Stomach smooth muscle (tissue), 2 donors: Measurements from ENCODE around the gene C16orf74.

Experiments
- H3K27ac ChIP-seq: one replicate; pipeline ENCODE4 v1.7.0; 2013; ENCODE audit warnings: mild to moderate bottlenecking, low read length, inconsistent platforms
- H3K27me3 ChIP-seq, 2 donors: one replicate each; pipeline ENCODE4 v1.7.0; 2013; ENCODE audit warnings: low read length in 2 of 2; ENCODE audit not compliant: insufficient read depth in 2 of 2, control insufficient read depth in 1 of 2
- H3K36me3 ChIP-seq, 2 donors: one replicate each; pipeline ENCODE4 v1.7.0; 2013; ENCODE audit warnings: low read length in 2 of 2; ENCODE audit not compliant: control insufficient read depth in 2 of 2, insufficient read depth in 2 of 2
- H3K4me1 ChIP-seq: one replicate; pipeline ENCODE4 v1.7.0; 2013; ENCODE audit warnings: low read length; ENCODE audit not compliant: control insufficient read depth, insufficient read depth
- H3K4me3 ChIP-seq, 2 donors: one replicate each; pipeline ENCODE4 v1.7.0; 2013; ENCODE audit warnings: low read length in 2 of 2
- H3K9ac ChIP-seq, 2 donors: one replicate each; pipeline ENCODE4 v1.7.0; 2013; ENCODE audit warnings: low read length in 2 of 2, mild to moderate bottlenecking in 1 of 2
- H3K9me3 ChIP-seq, 2 donors: one replicate each; pipeline ENCODE4 v1.7.0; 2013; ENCODE audit warnings: low read length in 2 of 2; ENCODE audit not compliant: control insufficient read depth in 2 of 2
- donor health status: healthy.
- donor health status: Pancreatic carcinoma.

Gene C16orf74

DNA sequence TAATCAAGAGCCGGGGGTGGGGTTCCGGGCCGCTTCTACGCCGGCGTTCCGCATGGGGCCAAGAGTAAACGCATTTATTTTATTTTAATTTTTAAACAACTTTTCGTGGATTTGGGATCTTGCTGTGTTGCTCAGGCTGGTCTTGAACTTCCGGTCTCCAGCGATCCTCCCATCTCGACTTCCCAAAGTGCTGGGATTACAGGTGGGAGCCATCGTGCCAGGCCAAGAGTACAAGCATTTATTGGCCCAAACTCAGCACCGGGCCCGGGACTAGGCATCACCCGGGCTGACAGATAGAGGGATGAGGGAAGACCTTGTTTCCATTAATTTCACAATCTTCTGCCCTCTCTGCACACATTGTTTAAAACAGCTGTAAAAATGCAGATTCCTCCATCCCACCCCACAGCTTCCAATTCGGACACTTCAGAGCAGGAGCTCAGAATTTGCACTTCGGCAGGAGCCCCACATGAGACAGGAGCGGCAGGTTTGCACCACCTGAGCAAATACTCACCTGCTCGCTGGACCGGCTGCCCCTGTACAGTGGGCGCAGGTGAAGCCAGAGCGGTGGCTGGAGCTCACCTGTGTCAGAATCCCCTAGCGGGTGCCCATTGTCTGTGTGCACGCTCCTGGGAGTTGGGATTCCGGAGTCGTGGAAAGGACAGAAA is 61.5 kb downstream of the C16orf74 start:
- H3K9me3 ChIP-seq, result no peaks in the 10 kb centered on the region
- H3K27me3 ChIP-seq, result peaks cover 0 to 6% of the 10 kb centered on the region in 2 donors
- H3K36me3 ChIP-seq, result no peaks in the 10 kb centered on the region
- peaks cover 12% of the 10 kb centered on the region for H3K4me1 ChIP-seq
- peak overlapping the region; percentile 21 to 63 for H3K4me3 ChIP-seq
- H3K27ac ChIP-seq, result no peak overlapping the region
- no peak overlapping the region for H3K9ac ChIP-seq

DNA sequence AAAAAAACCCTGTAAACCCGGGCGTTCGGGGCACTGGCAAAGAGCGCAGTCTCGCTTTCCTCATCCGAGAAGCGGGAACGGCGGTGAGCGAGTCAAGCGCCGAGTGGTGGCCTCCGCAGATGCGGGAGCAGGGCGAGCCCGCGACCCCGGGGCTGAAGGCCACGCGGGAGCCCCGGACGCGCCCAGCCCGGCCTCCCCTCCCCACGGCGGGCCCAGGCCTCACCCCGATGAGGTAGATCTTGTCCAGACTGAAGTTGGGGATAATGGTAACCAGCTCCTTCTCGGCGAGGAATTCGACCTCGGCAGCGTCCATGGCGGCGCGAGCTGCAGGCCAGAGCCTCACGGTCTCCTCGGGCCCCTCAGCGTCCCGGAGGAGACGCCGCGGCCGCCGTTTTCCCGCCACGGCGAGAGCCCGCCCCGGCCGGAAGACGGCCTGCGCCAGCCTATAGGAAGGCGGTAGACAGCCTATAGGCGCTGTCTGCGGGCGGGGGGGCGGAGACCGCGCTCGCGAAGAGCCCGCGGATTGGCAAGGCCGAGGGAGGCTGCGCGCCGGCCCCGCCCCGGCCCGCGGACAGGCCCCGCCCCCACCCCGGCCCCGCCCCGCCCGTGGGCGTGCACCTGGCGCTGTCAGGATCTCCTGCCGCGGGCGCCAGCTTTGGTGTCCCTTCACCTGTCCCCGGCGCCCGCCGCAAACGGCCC is 62.2 kb downstream of the C16orf74 start, which contains the start of gene GINS2:
TSS of gene GINS2 (minus strand) at position 369 of the 699 bp plus-strand sequence. CDS start at position 313, 56 bp downstream.
- Histone ChIP-seq H3K4me3 (peak within 1 kb of the TSS; percentile 75 to 78), H3K9me3 (no peaks in the 10 kb centered on the region), H3K9ac (peak within 1 kb of the TSS; percentile 21 to 45), H3K27ac (no peak within 1 kb of the TSS), H3K4me1 (peaks cover 12% of the 10 kb centered on the region), H3K27me3 (peaks cover 0 to 6% of the 10 kb centered on the region in 2 donors), H3K36me3 (no peaks in the 10 kb centered on the region)

DNA sequence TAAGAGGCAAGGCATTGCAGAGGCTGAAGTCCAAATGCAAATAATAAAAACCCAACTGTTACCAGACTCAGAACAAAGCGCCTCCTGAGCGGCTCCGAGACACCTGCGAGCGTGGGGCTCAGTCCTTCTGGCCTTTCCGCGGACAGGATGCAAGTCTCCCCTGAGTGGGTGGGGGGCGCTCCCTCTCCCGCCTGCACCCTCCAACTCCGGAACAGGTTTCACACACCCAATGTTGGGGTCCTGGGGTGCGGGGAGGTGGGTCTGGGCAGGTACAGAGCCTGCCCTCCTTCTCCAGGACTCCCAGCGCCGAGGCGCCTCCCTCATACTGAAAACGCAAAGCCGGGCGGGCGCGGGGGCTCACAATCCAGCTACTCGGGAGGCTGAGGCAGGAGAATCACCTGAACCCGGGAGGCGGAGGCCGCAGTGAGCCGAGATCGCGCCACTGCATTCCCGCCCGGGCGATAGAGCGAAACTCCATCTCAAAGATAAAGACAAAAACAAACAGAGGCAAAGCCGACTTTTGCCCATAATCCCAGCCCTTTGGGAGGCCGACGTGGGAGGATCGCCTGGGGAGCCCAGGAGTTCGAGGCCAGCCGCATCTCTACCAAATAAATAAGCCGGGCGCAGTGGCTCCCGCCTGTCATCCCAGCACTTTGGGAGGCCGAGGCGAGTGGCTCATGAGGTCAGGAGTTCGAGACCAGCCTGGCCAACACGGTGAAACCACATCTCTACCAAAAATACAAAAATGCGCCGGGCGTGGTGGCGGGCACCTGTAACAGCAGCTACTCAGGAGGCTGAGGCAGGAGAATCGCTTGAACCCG is 63.0 kb downstream of the C16orf74 start:
- no peak overlapping the region for H3K9ac ChIP-seq
- peak overlapping the region; percentile 75 to 78 for H3K4me3 ChIP-seq
- H3K27me3 ChIP-seq, result peaks cover 0 to 6% of the 10 kb centered on the region in 2 donors
- no peaks in the 10 kb centered on the region for H3K9me3 ChIP-seq
- H3K4me1 ChIP-seq, result peaks cover 12% of the 10 kb centered on the region
- no peaks in the 10 kb centered on the region for H3K36me3 ChIP-seq
- no peak overlapping the region for H3K27ac ChIP-seq

DNA sequence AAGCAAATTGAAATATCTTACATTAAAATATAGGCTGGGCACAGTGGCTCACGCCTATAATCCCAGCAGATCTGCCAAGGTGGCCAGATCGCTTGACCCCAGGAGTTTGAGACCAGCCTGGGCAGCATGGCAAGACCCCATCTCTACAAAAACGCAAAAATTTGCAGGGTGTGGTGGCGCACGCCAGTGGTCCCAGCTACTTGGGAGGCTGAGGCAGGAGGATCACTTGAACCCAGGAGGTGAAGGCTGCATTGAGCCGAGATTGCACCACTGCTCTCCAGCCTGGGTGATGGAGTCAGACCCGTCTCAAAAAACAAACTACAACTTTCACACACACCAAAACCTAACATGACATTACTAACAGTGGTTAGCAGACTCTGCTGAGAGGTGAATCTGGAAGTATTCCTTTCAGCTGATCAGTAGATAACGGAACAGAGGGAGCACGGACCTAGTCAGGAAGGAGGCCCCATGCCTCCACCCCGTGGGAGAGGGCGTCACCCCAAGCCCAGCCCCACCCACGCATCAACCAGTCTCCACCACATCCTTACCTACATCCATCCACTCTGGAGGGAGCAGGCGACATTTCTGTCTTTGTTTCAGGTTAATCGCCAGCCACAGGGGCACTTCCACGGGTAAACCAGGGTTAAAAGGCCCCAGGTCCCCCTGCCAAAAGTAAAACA is 63.8 kb downstream of the C16orf74 start:
- peaks cover 12% of the 10 kb centered on the region for H3K4me1 ChIP-seq
- peaks cover 0 to 6% of the 10 kb centered on the region in 2 donors for H3K27me3 ChIP-seq
- H3K36me3 ChIP-seq, result no peaks in the 10 kb centered on the region
- no peak overlapping the region for H3K4me3 ChIP-seq
- no peaks in the 10 kb centered on the region for H3K9me3 ChIP-seq
- no peak overlapping the region for H3K9ac ChIP-seq
- no peak overlapping the region for H3K27ac ChIP-seq

DNA sequence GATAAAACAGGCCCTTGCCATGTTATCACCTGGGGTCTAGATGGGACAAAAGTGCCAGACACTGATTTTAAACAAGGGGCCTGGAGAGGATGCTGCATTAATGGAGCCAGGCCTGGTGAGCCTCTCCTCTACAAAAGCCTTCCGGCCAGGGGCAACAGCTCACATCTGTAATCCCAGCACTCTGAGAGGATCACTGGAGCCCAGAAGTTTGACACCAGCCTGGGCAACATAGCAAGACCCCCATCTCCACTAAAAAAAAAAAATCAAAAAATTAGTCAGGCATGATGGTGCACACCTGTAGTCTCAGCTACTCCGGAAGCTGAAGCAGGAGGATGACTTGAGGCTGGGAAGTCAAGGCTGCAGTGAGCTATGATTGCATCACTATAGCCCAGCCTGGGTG is 65.6 kb downstream of the C16orf74 start:
- Histone ChIP-seq H3K9ac (no peak overlapping the region), H3K27me3 (peaks cover 0 to 6% of the 10 kb centered on the region in 2 donors), H3K9me3 (no peaks in the 10 kb centered on the region), H3K27ac (no peak overlapping the region), H3K36me3 (no peaks in the 10 kb centered on the region), H3K4me3 (no peak overlapping the region), H3K4me1 (peaks cover 12% of the 10 kb centered on the region)

DNA sequence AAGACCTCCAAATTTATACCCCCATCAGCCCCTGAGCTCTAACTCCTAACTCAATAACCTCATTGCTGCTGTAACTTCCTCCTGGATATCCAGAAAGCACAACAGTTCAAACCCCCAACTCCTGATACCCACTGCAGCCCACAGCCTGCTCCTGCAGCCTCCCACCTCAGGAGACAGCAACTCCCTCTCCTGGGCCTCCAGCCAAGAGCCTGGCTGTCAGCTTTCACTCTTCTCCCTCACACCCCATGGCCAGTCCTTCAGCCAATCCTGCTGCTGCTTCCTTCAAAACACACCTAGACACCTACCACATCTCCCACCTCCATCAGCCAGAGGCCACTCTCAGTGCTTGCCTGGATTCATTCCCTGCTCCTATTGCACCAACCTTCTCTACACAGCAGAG is 67.5 kb downstream of the C16orf74 start:
- peaks cover 3% of the 10 kb centered on the region for H3K4me1 ChIP-seq
- H3K9me3 ChIP-seq, result no peaks in the 10 kb centered on the region
- H3K4me3 ChIP-seq, result no peak overlapping the region
- H3K27me3 ChIP-seq, result no peaks in the 10 kb centered on the region
- H3K36me3 ChIP-seq, result no peaks in the 10 kb centered on the region
- no peak overlapping the region for H3K9ac ChIP-seq
- no peak overlapping the region for H3K27ac ChIP-seq

DNA sequence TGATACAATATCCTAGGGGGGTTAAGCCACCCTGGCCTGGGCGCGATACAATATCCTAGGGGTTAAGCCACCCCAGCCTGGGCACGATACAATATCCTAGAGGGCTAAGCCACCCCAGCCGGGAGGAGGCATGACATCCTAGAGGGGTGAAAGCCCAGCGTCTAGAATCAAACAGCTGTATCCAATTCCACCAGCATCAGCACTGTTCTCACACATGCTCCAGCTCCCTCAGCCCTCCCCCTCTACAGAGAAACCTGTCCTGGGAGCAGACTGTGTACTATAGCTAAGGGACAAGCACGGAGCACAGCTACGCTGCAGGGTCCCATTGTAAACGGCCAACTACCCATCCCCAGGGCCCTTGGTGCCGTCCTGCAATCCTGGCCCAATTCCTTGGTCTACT is 68.4 kb downstream of the C16orf74 start:
- Histone ChIP-seq H3K4me3 (no peak overlapping the region), H3K4me1 (no peaks in the 10 kb centered on the region), H3K9ac (no peak overlapping the region), H3K36me3 (no peaks in the 10 kb centered on the region), H3K27ac (no peak overlapping the region), H3K9me3 (no peaks in the 10 kb centered on the region), H3K27me3 (no peaks in the 10 kb centered on the region)

DNA sequence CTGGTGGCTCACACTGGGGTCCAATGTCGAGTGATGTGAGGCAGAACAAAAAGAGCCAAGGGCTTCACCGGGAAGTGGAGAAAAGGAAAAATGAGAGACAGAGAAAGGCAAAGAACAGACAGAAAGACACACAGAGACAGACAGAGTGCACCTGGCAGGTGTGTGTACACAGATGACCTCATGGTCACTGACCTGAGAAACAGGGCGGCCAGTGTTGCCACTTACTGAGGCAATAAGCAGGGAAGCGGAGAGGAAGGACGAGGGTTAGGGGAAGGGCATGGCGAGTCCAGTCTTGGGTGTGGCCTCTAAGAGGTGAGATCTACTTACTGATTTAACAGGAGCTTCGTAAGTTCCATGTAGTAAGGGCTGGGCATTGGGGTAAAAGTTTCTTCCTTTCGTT is 69.6 kb downstream of the C16orf74 start:
- H3K4me3 ChIP-seq, result no peak overlapping the region
- H3K9me3 ChIP-seq, result no peaks in the 10 kb centered on the region
- H3K27me3 ChIP-seq, result no peaks in the 10 kb centered on the region
- H3K36me3 ChIP-seq, result no peaks in the 10 kb centered on the region
- H3K4me1 ChIP-seq, result no peaks in the 10 kb centered on the region
- H3K27ac ChIP-seq, result no peak overlapping the region
- no peak overlapping the region for H3K9ac ChIP-seq

DNA sequence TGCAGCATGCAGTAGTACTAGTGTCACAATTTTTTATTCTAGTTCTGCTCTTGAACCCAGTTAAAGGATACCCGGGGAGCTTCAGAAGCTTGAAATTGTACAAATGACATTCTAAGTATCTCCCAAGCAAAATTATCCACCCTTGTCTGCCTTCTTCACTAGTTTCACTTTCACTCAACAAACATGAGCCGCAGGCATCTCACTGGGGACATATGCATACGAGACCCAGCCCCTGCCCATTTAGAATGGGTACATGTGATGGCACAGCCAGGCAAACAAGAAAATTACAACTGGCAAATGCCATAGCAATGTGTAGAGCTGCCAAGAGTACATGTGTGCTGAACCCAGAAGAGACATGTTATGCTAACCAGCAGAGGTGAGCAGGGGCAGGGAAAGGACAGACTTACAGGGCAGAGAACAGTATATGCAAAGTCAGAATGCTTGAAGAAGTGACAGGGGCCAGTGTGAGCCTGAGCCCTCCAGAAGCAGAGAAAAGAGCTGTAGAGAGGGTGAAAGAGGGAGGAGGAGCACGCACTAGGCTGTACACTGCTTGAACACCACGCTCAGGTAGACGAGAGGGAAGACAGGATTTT is 70.4 kb downstream of the C16orf74 start:
- Histone ChIP-seq H3K27ac (no peak overlapping the region), H3K36me3 (no peaks in the 10 kb centered on the region), H3K4me1 (no peaks in the 10 kb centered on the region), H3K9ac (no peak overlapping the region), H3K9me3 (no peaks in the 10 kb centered on the region), H3K27me3 (no peaks in the 10 kb centered on the region), H3K4me3 (no peak overlapping the region)

DNA sequence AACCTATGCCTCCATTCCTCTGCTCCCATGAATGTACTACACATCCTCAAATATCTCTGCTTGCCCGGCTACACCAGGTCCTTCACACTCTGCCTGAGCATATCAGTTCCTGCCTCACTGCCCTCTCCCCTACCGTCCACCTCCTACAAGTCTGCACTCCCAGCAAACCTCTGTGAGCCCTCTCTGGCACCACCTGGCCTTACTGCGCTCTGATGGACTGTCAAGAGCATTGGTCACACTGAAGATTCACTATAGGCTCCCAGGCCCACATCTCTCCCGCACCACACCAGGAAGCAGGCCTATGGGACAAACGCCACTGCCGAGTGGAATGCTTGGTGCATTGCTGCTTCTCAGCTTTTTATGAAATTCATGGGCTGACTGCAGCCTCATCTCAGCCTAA is 71.0 kb downstream of the C16orf74 start:
- H3K4me1 ChIP-seq, result no peaks in the 10 kb centered on the region
- no peak overlapping the region for H3K27ac ChIP-seq
- H3K27me3 ChIP-seq, result no peaks in the 10 kb centered on the region
- H3K9ac ChIP-seq, result no peak overlapping the region
- peaks cover 0 to 2% of the 10 kb centered on the region in 2 donors for H3K36me3 ChIP-seq
- no peaks in the 10 kb centered on the region for H3K9me3 ChIP-seq
- no peak overlapping the region for H3K4me3 ChIP-seq
